Measurements from ENCODE around the gene GIGYF2.
"Not testable (repeated sequence)": the region's sequence is repeated elsewhere in the genome, so short reads cannot be mapped to it uniquely, and the experiment has no call there.

GIGYF2 gene

DNA sequence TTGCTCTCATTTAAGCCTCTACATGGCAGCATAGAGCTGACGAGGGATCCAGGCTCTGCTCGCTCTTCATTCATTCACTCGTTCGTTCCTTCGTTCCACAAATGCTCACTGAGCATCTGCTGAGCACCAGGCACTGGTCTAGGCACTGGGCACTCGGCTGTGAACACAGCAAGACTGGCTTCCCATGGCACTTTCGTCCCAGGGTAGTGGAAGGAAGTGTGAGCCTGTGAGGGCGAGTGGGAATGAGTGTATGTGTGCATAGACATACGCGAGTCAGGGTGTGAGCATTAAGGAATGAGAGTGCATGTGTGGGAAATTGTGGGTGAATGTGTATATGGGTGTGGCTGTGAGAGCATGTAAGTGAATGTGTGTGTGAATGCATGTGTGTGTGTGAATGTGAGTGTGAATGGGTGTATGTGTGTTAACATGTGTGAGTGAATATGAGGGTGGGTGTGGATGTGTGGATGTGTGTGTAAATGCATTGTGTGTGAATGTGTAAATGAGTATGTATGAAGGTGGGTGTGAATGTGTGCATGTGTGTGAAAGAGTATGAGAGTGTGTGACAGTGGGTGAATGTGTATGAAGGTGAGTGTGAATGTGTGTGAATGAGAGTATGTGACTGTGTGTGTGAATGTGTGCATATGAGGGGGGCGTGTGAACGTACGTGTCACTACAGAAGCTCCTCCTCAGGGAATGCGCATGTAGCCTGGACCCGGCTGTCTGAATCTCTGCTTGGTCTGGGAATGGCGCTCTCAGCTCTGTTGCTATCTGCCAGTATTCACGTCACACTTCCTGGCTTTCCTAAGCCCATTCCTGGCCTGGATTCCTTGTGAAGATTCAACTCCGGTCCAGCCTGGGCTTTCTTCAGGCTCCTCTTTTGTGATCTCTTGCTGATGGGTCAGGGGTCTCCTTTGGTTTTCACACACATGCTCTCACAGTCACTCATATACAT is 201.7 kb downstream of the GIGYF2 start:
- DNase-seq = no peak

- no peak for DNase-seq
These were observed 203.9 kb downstream of the GIGYF2 start for GRCh38 chr2:232900811-232901735.

DNA sequence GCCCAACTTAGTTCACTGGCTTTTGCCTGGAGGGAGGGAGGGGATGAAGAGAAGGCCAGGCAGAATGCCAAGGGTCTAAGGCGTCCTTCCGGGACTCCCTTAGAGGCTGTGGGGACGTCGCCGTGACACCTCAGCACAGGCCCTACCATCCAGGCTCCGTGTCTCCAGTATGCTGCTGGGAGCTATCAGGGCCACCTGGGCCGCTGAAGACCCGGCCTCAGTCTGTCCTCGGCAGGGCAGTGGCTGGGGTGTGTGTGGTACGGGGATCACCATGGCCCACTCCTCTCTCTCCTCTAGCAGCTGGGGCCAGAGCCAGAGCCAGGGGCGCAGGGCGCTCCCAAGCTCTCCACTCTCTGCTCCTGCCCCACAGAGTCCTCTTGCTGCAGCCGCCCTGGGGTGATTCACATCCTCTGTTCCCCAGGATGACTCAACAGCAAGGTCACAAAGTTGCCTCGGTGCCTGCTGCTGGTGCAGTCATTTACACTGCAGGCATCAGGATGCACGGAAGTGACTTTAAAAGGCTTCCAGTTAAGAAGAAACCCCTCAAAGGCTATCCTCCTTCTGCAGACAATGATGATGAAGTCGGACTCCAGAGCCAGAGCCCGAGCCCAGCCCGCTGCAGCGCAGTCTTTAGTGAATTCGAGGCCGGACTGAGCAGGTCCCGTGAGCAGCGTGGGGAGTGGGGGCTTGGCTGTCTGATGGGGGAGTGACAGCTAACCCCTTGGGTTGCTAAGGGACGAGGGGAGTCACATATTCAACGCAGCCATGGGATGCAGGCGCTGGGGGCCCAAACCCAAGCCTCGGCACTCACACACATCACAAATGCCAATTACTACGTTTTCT is 204.8 kb downstream of the GIGYF2 start:
- DNase-seq = no peak

GRCh38 chr2:232903989-232904388 is 206.9 kb downstream of the GIGYF2 start:
- no peak for DNase-seq

GRCh38 chr2:232906867-232907717 is 210.0 kb downstream of the GIGYF2 start:
- DNase-seq = not testable (repeated sequence)

DNA sequence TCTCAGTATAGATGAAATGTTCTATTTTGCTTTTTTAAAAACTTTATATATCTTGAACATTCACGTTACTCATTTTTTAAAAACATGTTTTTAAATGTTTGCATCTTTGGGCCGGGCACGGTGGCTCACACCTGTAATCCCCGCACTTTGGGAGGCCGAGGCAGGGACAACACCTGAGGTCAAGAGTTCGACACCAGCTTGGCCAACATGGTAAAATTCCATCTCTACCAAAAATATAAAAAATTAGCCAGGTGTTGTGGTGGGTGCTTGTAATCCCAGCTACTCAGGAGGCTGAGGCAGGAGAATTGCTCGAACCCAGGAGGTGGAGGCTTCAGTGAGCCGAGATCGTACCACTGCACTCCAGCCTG is 210.6 kb downstream of the GIGYF2 start:
- not testable (repeated sequence) for DNase-seq

DNA sequence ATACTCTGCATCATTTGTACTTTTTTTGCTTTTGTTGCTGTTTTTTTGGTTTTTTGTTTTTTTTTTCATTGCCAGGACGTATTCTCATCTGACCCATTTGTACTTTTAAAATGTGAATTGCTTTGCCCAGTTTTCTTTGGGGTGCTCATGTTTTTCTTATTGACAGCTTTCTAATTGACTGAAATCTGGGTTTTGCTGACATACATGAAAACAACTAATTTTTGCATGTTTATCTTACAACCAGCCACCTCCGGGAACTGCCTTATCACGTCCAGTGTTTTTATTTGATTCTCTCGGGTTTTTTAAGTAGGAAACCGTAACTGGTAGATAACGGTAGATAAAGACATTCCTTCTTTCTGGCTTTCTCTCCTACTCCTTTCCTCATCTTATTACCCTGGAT is 211.6 kb downstream of the GIGYF2 start:
- no peak for DNase-seq

All from SHP77 (cell line).